Stimulated activated CD4-positive, alpha-beta T cell treated with anti-CD3 and anti-CD28 coated beads, Interleukin-15, amount 100 ng/mL, for 24 hours (primary cell): ENCODE results near the gene LSAMP.

Source experiments
- DNase-seq: peaks from one replicate; pipeline ENCODE4 v3.0.0-alpha.2; 2020

The LSAMP gene

GRCh38 chr3:115927197-115927596 is 518.1 kb downstream of the LSAMP start:
- no peak for DNase-seq

- no peak for DNase-seq
These were observed 522.5 kb downstream of the LSAMP start for GRCh38 chr3:115922681-115923347.

GRCh38 chr3:115921711-115922110 is 523.6 kb downstream of the LSAMP start:
- no peak for DNase-seq

- DNase-seq: no peak
These were observed 526.4 kb downstream of the LSAMP start for GRCh38 chr3:115918900-115919299.

- no peak for DNase-seq
These were observed 528.4 kb downstream of the LSAMP start for GRCh38 chr3:115916866-115917265.

GRCh38 chr3:115915061-115915460 is 530.2 kb downstream of the LSAMP start:
- no peak for DNase-seq

GRCh38 chr3:115913069-115913686 is 532.1 kb downstream of the LSAMP start:
- DNase-seq: no peak

GRCh38 chr3:115912372-115912771 is 532.9 kb downstream of the LSAMP start:
- DNase-seq: no peak

- no peak for DNase-seq
These were observed 539.4 kb downstream of the LSAMP start for GRCh38 chr3:115905871-115906270.

- no peak for DNase-seq
These were observed 541.4 kb downstream of the LSAMP start for GRCh38 chr3:115903843-115904242.

- no peak for DNase-seq
These were observed 544.3 kb downstream of the LSAMP start for GRCh38 chr3:115901008-115901407.

GRCh38 chr3:115899535-115899934 is 545.8 kb downstream of the LSAMP start:
- DNase-seq: no peak

GRCh38 chr3:115898656-115899410 is 546.5 kb downstream of the LSAMP start:
- DNase-seq: no peak

GRCh38 chr3:115891006-115891636 is 554.2 kb downstream of the LSAMP start:
- no peak for DNase-seq

GRCh38 chr3:115890579-115890978 is 554.7 kb downstream of the LSAMP start:
- no peak for DNase-seq

- DNase-seq: no peak
These were observed 559.7 kb downstream of the LSAMP start for GRCh38 chr3:115885621-115886020.

- no peak for DNase-seq
These were observed 567.7 kb downstream of the LSAMP start for GRCh38 chr3:115877615-115877899.

GRCh38 chr3:115876876-115877614 is 568.2 kb downstream of the LSAMP start:
- no peak for DNase-seq

GRCh38 chr3:115875460-115875859 is 569.8 kb downstream of the LSAMP start:
- no peak for DNase-seq

- no peak for DNase-seq
These were observed 573.6 kb downstream of the LSAMP start for GRCh38 chr3:115871735-115872134.

- no peak for DNase-seq
These were observed 580.4 kb downstream of the LSAMP start for GRCh38 chr3:115864911-115865310.

GRCh38 chr3:115862849-115863248 is 582.4 kb downstream of the LSAMP start:
- DNase-seq: no peak

GRCh38 chr3:115862099-115862498 is 583.2 kb downstream of the LSAMP start:
- DNase-seq: no peak
